ENCODE measurements around the gene TAOK1. TPM values are rescaled to one million over a fixed set of nuclear protein-coding genes. Genes with fewer than 3 reads are reported as not detected.

Gene TAOK1
- total RNA-seq, 1 donor from 2014 or later: 101 TPM

GRCh38 chr17:29583324-29584248 is 193.4 kb downstream of the TAOK1 start:
- no peak for DNase-seq (ENCODE audit: low read depth)

GRCh38 chr17:29584452-29585079 is 194.4 kb downstream of the TAOK1 start:
- no peak for DNase-seq (ENCODE audit: low read depth)

- no peak for DNase-seq (ENCODE audit: low read depth)
Measured at GRCh38 chr17:29585080-29585751, 195.1 kb downstream of the TAOK1 start.

DNA sequence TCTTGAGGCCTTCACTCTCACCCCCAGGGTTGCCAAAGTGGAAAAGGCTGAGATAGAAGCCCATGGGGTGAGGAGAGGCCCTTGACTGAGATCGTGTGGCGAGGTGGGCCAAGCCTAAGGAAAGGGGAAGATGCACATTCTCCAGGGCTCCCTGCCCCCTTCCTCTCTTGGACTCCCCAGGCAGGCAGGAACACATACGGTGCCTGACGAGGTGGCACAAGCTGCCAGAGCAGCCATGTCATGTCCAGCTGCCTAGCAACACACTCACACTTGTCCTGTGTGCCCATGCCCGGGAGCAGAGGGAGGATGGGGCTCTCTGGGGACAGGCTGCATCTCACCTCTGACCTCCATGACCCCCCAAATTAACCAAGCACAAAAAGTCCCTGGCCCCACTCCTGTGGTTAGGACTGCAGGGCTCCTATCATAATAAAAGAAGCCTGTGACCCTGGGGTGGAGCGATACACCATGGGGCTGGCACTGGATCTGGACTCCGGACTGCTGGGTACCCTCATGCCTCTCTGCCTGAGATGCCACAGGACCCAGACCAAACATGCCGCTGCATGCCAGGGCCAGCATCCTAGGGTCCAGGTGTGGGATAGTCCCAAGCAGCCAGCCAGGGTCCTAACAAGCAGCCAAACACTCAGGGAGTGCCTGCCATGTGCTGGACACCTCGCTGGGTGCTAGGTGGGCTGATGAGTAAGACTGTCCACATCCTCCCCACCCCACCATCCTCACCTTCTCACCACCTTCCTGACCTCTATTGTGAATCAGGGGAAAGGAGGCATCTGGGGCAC is 196.7 kb downstream of the TAOK1 start:
- no peak for DNase-seq (ENCODE audit: low read depth)

- DNase-seq (ENCODE audit: low read depth): no peak
Measured at GRCh38 chr17:29587591-29587990, 197.4 kb downstream of the TAOK1 start.

- DNase-seq (ENCODE audit: low read depth): no peak
Measured at GRCh38 chr17:29588017-29588561, 197.9 kb downstream of the TAOK1 start.

DNA sequence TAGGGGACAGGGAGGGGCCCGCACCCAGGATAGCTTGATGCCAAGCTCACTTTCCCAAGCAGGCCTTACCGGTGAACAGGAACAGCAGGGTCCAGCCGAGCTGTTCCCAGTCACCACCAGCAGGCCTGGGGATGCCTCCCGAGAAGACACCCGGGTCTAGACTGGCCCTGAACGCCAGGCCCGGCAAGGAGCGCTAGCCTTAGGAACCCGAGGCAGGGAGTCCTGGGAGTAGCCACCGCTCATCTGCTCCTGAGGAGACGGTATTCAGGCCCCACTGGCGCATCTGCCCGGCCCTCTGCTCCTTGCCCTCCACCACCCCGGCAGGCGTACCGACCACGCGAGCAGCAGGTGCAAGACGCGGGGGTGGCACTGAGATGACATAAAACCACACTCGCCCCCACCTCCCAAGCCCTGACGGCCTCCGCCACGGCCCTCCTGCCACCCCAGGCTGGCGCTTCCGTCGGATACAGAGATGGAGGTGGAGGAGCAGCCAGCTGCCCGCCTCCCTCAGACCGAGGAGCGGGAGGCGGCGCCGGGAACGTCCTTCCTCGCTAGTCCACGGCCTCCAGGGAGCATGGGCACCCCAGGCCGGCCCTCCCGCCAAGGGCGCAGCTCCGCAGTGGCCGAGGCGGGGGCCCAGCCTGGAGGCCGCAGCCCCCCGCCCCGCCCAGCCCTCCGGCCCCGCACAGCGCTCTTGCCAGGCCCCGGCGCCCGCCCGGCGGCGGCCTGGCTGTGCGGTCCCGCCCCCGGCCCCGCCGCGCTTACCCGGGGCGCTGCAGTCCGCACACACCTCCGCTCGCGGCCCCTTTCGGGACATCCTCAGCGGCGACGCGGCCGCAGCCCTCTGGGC is 198.6 kb downstream of the TAOK1 start:
- no peak for DNase-seq (ENCODE audit: low read depth)

DNA sequence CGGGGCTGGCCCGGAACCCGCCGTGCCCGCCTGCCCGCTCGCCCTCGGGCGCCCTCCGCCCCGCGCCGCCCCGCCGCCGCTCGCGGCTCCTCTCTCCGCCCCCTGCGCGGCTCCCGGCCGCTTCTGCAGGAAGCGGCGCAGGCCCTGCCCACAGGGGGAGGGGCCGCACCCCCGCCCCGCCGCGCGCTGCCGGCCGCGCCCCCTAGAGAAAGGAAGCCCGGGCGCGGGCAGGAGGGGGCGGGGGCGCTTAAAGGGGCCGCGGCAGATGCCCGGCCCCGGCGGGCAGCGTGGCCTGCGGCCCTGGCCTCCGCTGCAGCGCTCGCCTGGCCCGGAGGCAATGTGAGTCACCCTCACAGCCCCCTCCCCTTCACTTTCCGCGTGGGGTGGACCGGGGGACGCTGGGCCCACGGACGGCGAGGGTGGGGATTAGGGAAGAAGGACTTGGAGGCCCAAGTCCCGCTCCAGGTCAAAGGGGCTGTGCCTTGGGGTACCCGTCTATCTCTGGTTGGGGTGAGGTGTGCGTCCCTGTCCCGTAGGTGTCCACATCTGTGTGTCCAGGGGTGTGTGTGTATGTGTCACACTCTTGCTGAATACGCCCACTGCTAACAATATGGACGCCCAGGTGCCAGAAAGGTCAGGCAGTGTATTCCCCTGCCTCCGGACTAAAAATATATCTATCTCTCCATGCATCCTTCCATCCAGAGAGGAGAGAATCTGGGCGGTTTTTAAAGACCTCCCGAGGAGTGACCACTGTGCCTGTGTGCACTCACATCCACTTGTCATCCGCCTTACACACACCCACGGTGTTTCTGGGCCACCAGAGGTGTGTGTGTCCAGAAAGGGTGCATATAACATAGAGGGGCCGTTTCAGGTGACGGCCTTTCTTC is 199.6 kb downstream of the TAOK1 start, which contains the start of gene GIT1:
Gene GIT1, minus strand, starts transcription at position 125 of the 887 bp plus-strand sequence. CDS start 270 bp downstream, outside the sequence.
- no peak for DNase-seq (ENCODE audit: low read depth)

GRCh38 chr17:29590411-29591145 is 200.4 kb downstream of the TAOK1 start:
- DNase-seq (ENCODE audit: low read depth): no peak

- peak; percentile 50 for DNase-seq (ENCODE audit: low read depth)
Measured at GRCh38 chr17:29591146-29591736, 201.1 kb downstream of the TAOK1 start.

DNA sequence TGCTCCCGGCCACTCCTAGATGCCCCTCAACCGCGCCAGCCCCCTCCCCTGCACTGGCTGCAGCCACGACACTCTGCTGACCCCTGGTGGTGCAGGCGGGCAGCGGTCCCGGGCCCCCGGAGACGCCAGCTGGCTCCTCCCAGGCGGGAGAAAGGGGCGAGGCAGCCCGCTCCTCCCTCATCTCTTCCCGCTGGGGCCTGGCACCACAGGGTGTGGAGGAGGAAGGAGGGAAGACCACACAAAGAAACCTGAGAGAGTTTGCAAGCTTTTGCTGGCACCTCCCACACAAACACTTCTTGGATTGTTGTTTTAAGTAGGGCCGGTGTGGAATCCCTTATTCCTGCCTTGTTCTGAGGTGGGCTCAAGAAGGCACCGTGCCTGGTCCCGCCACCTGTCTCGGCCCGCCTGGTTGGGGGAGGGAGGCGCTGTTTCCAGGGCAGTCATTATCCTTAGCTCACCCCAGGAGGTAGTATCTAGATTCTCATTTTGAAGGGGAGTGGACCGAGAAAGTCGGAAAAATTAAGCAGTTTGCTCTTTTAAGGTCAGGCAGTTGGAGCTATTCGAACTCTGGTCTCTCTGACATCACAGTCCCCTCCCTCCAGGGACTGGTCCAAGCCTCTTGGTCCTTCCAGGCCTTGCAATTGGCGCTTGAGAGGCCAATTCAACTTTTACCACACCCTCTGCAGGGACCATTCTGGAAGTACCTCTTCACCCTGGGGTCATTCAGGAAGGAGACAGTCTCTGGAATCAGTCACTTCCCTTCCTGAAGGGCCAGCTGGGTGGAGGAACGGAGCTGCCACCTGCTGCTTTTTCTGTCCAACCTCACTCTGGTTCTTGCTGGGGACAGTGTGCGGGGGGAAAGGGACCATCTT is 201.8 kb downstream of the TAOK1 start:
- DNase-seq (ENCODE audit: low read depth): peak; percentile 49

DNA sequence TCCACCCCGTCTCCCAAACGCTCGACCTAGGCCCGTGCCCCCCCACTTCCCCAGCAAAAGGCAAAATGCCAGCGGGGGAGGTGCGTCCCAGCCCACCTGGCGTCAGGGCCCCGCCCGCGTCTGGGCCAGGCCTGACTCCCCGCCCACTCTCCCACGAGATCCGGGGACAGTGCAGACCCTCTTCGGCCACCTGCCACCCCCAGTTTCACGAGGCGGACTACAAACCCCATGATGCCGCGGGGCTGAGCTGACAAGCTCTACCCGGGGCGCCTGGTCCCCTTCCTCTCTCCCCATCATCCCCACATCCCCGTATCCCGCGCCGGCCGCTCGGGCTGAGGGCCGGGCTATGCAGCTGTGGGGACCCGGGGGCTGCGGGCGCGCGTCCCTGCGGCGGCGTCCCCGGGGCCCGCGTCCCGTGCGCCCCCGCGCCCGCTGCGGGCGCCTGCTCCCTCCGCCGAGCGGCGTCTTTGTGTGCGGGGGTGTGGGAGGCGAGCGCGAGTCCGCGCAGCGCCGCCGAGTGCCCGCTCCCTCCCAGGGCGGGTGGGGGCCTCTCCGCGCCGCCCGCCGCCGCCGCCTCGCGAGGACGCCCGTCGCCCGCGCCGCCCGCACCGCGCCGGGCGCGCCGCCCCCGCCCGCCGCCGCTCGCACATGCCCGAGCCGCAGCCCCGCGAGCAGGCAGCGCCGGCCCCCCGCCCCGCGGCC is 202.8 kb downstream of the TAOK1 start, which contains the start of gene ANKRD13B:
Gene ANKRD13B, plus strand, starts transcription at position 283 of the 702 bp plus-strand sequence. CDS start 490 bp downstream, outside the sequence.
- DNase-seq (ENCODE audit: low read depth): no peak

DNA sequence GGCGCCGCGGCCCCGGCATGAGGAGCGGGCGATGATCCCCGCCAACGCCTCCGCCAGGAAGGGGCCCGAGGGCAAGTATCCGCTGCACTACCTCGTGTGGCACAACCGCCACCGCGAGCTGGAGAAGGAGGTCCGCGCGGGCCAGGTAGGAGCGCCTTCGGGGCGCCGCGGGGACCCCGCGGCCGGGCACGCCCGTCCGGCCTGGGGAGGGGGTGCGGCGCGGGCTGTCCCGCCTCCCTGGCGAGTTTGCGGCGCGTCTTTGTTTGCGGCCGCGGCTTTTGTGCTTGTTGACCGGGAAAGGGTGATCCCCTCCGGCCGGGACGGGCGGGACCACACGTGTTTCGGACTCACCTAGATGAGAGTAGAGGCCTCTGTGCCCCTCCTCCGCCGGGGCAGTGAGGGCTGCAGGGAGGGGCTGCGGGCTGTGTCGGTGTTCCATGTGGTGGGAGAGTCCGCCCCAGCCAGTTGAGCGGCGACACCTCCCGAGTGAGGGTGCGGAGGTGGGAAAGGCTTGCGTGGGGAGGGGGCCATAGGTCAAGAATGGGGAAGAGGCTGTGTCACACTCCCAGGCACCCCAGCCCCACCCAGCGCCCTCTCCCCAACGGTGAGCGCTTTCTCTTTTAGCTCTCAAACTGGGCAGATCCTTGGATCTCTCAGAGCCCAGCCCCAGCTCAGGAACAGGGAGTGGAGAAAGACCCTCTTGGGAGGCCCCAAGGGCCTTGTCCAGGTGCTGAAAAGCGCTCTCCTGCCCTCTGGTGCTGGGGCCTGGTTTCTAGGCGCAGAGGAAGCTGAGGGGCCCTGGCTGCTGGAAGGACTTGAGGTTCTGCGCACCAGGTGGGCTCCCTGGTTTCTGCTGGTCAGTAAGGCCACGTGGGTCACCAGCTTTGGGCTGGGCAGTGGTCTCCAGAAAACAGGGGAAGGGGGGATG is 203.7 kb downstream of the TAOK1 start:
- DNase-seq (ENCODE audit: low read depth): no peak

DNA sequence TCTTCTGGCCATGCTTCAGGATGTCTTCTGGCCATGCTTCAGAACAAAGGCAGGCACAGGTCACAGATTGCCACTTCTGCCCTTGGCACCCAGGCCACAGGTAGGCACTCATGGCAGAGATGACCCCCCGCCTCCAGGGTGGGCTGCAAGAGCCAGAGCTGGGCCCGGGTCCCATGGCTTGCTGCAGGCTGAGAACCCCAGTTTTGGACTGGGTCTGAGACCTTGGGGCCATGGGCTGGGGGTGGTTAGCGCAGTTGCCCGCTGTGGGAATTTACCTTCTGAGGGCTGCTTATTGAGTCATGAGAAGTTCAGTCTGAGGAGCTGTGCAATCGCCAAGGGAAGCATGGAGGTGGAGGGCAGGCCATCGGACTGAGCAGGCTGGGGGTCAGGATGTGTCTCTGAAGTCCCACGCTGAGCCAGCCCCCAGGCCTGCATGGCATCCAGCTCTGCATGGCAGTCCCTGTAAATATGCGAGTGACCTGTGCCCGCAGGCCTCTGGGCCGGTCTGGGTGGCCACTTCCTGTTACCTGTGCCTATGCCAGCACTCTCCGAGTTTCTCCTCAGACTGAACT is 204.4 kb downstream of the TAOK1 start:
- DNase-seq (ENCODE audit: low read depth): no peak

Measured in renal cortical epithelial cell (primary cell).